Adrenal gland (tissue), 12 donors: ENCODE data around the gene HBS1L. TPM values are rescaled to one million over a fixed set of nuclear protein-coding genes. Genes with fewer than 3 reads are reported as not detected.

ENCODE experiments used
- DNase-seq, 7 donors: peaks; one replicate each; pipeline ENCODE4 v3.0.0-alpha.2; 2019 to 2020
- H3K27ac ChIP-seq, 5 donors: fragments of 200-600 bp; sonication (generic) in 4 of 5; 1 replicate in 3 of 5; 2 replicates in 2 of 5; pipeline versions ENCODE4 v1.5.1 to v1.8.0; 2016 to 2020; ENCODE audit warnings: mild to moderate bottlenecking in 1 of 5
- H3K27me3 ChIP-seq: fragments of 200-600 bp; 2 replicates; pipeline ENCODE4 v1.8.0; 2021
- H3K36me3 ChIP-seq, 2 donors: fragments of 200-600 bp; replicated peaks in 1 of 2; 1 replicate in 1 of 2; 2 replicates in 1 of 2; pipeline versions ENCODE4 v1.5.1 to v1.8.0; 2018 to 2022
- H3K4me1 ChIP-seq, 2 donors: fragments of 200-600 bp; replicated peaks in 1 of 2; 1 replicate in 1 of 2; 2 replicates in 1 of 2; pipeline versions ENCODE4 v1.5.1 to v1.8.0; 2018 to 2021
- H3K4me3 ChIP-seq, 4 donors: fragments of 200-600 bp; sonication (generic) in 3 of 4; one replicate each; pipeline ENCODE4 v1.5.1; 2016 to 2018
- H3K9me3 ChIP-seq, 3 donors: fragments of 200-600 bp; sonication (generic) in 1 of 3; replicated peaks in 1 of 3; 1 replicate in 2 of 3; 2 replicates in 1 of 3; pipeline versions ENCODE4 v1.5.1 to v1.8.0; 2016 to 2021
- POLR2A ChIP-seq, 2 donors: fragments of 450-650 bp; IDR thresholded peaks; one replicate each; pipeline ENCODE4 v1.6.1; 2017; ENCODE audit warnings: antibody characterized with exemption in 2 of 2, mild to moderate bottlenecking in 2 of 2, moderate library complexity in 1 of 2
- WGBS, 4 donors: extraction: QIAGEN DNeasy Blood & Tissue Kit in 2 of 4; methylation state at CpG; one replicate each; pipeline versions ENCODE4 v1.1.5 to v1.1.7; 2013 to 2017; 5-methylcytosine and 5-hydroxymethylcytosine counted together
- intact Hi-C, 2 donors: fragments of 100-400 bp; cut with DNase I; formaldehyde crosslinking; loops; one replicate each; pipeline versions ENCODE4 v1.14.1 to v1.15.0; 2022 to 2023
- polyA plus RNA-seq, 3 donors: library from polyadenylated mRNA; stranded (reverse); fragments of 200-250 nt in 2 of 3; fragments of 350-450 nt in 1 of 3; fragmentation: Illumina TruSeq in 1 of 3; extraction: RNeasy Lipid Tissue Mini Kit (QIAGEN cat#74804) in 1 of 3; gene quantifications; one replicate each; pipeline ENCODE4 v1.2.3, GENCODE V29; 2013 to 2014
- total RNA-seq, 9 donors: library from RNA; depleted of rRNA in 4 of 9; stranded (reverse); fragments of >200 nt in 4 of 9; fragments of 120-200 nt in 1 of 9; fragmentation: NEBNext Ultra II Directional in 1 of 9; extraction: Animal tissue kit (Norgen Biotek cat#: 25700) in 1 of 9; gene quantifications; one replicate each; pipeline versions ENCODE4 v1.1.0 to v1.2.4, GENCODE V29; 2013 to 2023
- TF ChIP-seq, protein P1 (sequence below), 6 experiments: fragments of 450-650 bp in 4 of 6; fragments of 200-600 bp in 2 of 6; sonication (generic) in 1 of 6; IDR thresholded peaks; 1 replicate in 5 of 6; 2 replicates in 1 of 6; pipeline versions ENCODE4 v1.5.1 to v1.8.0; 2016 to 2021; ENCODE audit warnings: antibody characterized with exemption in 6 of 6, mild to moderate bottlenecking in 2 of 6, moderate library complexity in 1 of 6
- donor health status: healthy with polysubstance abuse.
- donor health status: Bipolar disorder and iron deficiency.
- donor health status: DM: yes; HTN: yes; CAD: no.
- donor health status: DM: no; HTN: no; CAD: no.
- donor health status: DM: no; HTN: no; CAD: no.
- donor health status: DM: yes; HTN: yes; CAD: no.

HBS1L gene
- total and polyA plus RNA-seq, 12 donors = 17.0 to 121 (median 58.4) TPM

DNA sequence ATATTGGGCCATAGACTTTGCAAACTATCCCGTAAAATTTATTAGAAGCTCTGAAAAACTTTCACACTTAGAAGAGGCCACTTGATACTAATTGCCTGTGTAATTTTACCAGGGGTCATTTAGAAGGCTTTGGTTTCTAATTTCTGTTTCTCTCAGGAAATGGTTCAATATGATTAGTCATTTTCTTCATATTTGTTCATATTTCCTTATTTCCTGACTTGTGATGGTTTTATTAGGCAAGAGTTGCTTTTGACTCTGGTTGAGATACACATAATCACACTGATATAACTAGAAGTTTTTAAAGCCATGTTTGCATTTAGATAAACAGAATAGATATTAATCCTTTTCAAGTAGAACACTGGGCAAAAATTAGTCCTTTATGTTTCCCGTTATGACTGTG is 11.8 kb upstream of the HBS1L start:
- WGBS, 4 donors = 76 to 86% (median 80%) methylated on average over 2 of the region's 2 CpGs
- intact Hi-C loops = no loop called here

DNA sequence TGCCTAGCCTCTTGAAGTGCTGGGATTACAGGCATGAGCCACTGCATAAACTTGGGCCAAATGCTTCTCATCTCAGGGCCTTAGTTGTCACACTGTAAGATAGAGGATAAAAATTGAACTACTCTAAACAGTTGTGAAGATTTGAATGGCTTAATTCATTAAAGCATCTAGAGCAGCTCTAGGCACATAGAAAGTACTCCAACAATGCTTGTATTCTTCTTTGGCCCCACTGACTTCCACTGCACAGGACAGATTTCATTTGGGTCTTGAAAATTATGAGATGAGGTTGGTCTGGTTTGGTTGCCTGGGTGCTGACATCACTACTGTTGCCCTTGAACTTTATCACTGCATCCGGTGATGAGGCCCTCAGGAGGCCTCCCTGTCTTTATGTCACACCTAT is 10.0 kb upstream of the HBS1L start:
- no peak overlapping the region for H3K27ac ChIP-seq
- intact Hi-C loops = no loop called here
- 27 to 45% (median 40%) methylated on average over 1 of the region's 1 CpG for WGBS, 4 donors
- no peak for DNase-seq
- no peaks in the 10 kb centered on the region for H3K36me3 ChIP-seq
- H3K4me1 ChIP-seq = no peaks in the 10 kb centered on the region
- H3K27me3 ChIP-seq = no peaks in the 10 kb centered on the region
- TF ChIP-seq, protein P1, sequence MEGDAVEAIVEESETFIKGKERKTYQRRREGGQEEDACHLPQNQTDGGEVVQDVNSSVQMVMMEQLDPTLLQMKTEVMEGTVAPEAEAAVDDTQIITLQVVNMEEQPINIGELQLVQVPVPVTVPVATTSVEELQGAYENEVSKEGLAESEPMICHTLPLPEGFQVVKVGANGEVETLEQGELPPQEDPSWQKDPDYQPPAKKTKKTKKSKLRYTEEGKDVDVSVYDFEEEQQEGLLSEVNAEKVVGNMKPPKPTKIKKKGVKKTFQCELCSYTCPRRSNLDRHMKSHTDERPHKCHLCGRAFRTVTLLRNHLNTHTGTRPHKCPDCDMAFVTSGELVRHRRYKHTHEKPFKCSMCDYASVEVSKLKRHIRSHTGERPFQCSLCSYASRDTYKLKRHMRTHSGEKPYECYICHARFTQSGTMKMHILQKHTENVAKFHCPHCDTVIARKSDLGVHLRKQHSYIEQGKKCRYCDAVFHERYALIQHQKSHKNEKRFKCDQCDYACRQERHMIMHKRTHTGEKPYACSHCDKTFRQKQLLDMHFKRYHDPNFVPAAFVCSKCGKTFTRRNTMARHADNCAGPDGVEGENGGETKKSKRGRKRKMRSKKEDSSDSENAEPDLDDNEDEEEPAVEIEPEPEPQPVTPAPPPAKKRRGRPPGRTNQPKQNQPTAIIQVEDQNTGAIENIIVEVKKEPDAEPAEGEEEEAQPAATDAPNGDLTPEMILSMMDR (IDR thresholded peaks at IDR 0.05) = no peak
- no peak for TF ChIP-seq POLR2A (IDR thresholded peaks at IDR 0.05)
- H3K9me3 ChIP-seq = no peaks in the 10 kb centered on the region
- H3K4me3 ChIP-seq = no peak overlapping the region

More for the DNA sequence above, 11.8 kb upstream of the HBS1L start:
- no peaks in the 10 kb centered on the region for H3K36me3 ChIP-seq
- no peak for DNase-seq
- H3K4me1 ChIP-seq = no peaks in the 10 kb centered on the region
- no peak overlapping the region for H3K4me3 ChIP-seq
- no peaks in the 10 kb centered on the region for H3K9me3 ChIP-seq
- H3K27me3 ChIP-seq = no peaks in the 10 kb centered on the region
- TF ChIP-seq, protein P1 (IDR thresholded peaks at IDR 0.05) = no peak
- no peak for TF ChIP-seq POLR2A (IDR thresholded peaks at IDR 0.05)
- H3K27ac ChIP-seq = no peak overlapping the region

DNA sequence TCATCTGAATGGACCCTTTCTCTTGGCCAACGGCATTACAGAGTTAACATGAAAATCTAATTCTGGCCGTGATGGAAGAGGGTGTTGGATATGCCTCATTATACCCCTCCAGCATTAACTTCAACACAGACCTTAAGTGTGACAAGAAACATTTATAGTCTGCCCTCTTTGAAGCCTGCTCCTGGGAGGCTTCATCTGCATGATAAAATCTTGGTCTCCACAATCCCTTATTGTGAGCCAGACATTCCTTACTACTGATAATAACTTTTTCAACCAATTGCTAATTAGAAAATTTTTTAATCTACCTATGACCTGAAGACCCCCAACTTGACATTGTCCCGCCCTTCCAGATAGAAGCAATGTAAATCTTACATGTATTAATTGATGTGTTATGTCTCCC is 9.3 kb upstream of the HBS1L start:
- intact Hi-C loops = no loop called here
- 72 to 85% (median 80%) methylated on average over 3 of the region's 3 CpGs for WGBS, 4 donors
- no peak for TF ChIP-seq POLR2A (IDR thresholded peaks at IDR 0.05)
- TF ChIP-seq, protein P1 (IDR thresholded peaks at IDR 0.05) = no peak
- DNase-seq = no peak
- Histone ChIP-seq H3K4me1 (no peaks in the 10 kb centered on the region), H3K4me3 (no peak overlapping the region), H3K9me3 (no peaks in the 10 kb centered on the region), H3K27me3 (no peaks in the 10 kb centered on the region), H3K36me3 (no peaks in the 10 kb centered on the region), H3K27ac (no peak overlapping the region)

DNA sequence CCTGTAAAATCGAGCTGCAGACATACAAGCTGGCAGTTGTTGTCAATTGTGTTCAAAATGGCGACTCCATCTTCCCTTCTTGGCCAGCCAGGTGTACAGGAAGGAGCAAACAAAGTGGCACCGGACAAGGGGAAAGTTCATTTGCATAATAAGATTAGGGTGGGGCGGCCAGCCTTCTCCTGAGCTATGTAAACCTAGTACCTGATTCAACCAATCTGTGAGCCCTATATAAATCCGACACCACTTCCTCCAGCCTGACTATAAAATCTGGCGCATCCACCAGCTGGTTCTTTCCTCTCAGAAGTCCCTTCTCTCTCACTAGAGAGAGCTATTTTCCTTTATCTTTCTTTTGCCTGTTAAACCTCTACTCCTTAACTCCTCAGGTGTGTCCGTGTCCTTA is 8.1 kb upstream of the HBS1L start:
- Histone ChIP-seq H3K4me1 (no peaks in the 10 kb centered on the region), H3K9me3 (no peaks in the 10 kb centered on the region), H3K36me3 (no peaks in the 10 kb centered on the region), H3K4me3 (no peak overlapping the region), H3K27ac (no peak overlapping the region), H3K27me3 (no peaks in the 10 kb centered on the region)
- intact Hi-C loops = no loop called here
- no peak for DNase-seq
- 67 to 73% (median 69%) methylated on average over 7 of the region's 7 CpGs for WGBS, 4 donors
- no peak for TF ChIP-seq POLR2A (IDR thresholded peaks at IDR 0.05)
- TF ChIP-seq, protein P1 (IDR thresholded peaks at IDR 0.05) = no peak
